GM12878 (cell line): ENCODE results near the gene TNRC6B.

ENCODE experiments used
- GABPA ChIP-seq: IDR thresholded peaks from 2 replicates; pipeline ENCODE4 v1.6.1; 2014; ENCODE audit warnings: antibody characterized with exemption, low read depth, mild to moderate bottlenecking, inconsistent platforms
- MTA3 ChIP-seq: IDR thresholded peaks from 2 replicates; pipeline ENCODE4 v1.6.1; 2012; ENCODE audit warnings: low read length, inconsistent platforms, borderline replicate concordance
- NR2C2 ChIP-seq: IDR thresholded peaks from 2 replicates; pipeline ENCODE4 v1.6.1; 2011; ENCODE audit warnings: borderline replicate concordance, low read depth; ENCODE audit not compliant: control insufficient read depth, insufficient read length
- NR2F1 ChIP-seq: fragments of 450-650 bp; conservative IDR thresholded peaks from 2 replicates; pipeline ENCODE4 v1.6.1; 2017; ENCODE audit warnings: mild to moderate bottlenecking
- PAX5 ChIP-seq: IDR thresholded peaks from 2 replicates; pipeline ENCODE4 v1.6.1; 2011; ENCODE audit warnings: low read depth, low read length, borderline replicate concordance
- REST ChIP-seq: IDR thresholded peaks from 2 replicates; pipeline ENCODE4 v1.6.1; 2012; ENCODE audit warnings: mild to moderate bottlenecking, low read depth, low read length

GRCh38 chr22:40265783-40266182, 88.1 kb downstream of the TNRC6B start:
- no peak for TF ChIP-seq MTA3
- no peak for TF ChIP-seq GABPA
- TF ChIP-seq NR2C2: no peak
- no peak for TF ChIP-seq REST
- no peak for TF ChIP-seq PAX5
- TF ChIP-seq NR2F1: no peak
